AG08395 (cell line): ENCODE measurements around the gene SLC32A1.

Source experiments
- DNase-seq: peaks from one replicate; pipeline ENCODE4 v3.0.0; 2012; ENCODE audit warnings: mixed read lengths, low spot score

SLC32A1 gene, protein sequence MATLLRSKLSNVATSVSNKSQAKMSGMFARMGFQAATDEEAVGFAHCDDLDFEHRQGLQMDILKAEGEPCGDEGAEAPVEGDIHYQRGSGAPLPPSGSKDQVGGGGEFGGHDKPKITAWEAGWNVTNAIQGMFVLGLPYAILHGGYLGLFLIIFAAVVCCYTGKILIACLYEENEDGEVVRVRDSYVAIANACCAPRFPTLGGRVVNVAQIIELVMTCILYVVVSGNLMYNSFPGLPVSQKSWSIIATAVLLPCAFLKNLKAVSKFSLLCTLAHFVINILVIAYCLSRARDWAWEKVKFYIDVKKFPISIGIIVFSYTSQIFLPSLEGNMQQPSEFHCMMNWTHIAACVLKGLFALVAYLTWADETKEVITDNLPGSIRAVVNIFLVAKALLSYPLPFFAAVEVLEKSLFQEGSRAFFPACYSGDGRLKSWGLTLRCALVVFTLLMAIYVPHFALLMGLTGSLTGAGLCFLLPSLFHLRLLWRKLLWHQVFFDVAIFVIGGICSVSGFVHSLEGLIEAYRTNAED

DNA sequence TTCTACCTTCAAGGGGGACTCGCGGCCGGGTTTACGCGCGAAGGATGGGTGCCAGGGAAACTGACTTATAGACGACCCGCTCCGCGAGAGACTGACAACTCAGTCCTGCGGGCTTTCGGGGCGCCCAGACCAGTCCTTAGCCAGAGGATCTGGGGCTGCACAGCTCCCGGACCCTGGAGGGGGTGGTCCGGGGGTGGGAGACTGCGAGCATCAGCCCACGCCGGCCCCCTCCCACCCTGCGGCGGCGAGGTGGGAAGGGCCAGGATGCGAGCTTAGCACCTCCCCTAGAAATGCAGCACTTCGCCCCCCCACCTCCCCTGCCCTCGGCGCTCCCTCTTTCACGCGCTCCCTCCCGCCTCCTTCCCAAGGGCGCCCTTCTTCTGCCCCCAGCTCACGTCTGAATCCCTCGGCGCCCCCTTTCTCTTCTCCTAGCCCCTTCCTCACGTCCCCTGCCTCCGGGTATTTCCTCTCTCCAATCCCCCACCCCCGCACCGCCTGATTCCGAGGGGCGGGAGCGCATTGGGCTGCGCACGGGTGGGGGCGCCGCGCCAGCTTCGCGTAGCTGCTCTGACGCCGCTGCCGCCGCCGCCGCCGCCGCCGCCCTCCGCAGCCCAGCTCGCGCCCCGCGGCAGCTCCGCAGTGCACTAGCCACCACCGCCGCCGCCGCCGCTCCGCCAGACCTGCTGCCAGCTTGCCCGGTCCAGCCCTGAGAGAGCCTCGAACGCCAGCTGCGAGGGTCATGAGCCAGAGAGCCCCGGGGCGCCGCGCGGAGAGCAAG, at the start of gene SLC32A1:
TSS of gene SLC32A1 (plus strand) at position 639 of the 778 bp plus-strand sequence. CDS start 239 bp downstream, outside the sequence.
- DNase-seq = no peak

DNA sequence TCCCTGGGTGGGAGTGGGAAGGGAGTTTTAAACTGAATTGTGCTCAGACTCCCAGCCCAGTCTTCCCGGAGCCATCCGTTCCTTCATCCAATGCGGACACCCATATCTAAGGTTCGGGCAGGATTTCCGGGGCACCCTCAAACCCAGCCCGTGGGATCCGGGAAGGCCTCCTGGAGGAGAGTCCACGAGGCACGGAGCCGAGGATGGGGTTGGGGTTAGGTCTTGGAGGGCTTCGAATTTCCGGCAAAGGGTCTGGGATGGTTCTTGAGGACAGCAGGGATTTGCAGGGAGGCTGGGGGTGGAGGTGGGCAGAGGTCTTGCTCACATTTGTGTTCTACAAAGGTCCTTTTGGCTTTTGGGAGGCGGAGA, 49.5 kb upstream of the SLC32A1 start:
- DNase-seq = no peak

DNA sequence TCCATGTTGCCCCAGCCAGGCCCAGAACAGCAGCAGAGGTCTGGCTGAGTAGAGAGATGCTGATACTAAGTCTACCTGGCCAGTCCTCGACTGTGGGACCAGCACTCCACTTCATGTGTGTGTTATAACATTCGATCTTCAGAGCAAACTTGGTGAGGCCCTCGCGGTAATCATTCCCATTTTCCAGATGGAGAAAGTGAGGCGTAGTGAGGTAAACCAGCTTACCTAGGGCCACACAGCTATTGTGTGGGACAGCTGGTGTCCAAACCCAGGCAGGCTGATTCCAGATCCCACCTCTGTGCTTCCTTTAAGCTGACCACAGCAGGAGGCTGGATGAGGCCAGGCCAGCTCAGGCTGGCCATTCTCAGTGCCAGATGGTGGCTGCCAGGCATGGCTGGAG, 47.7 kb upstream of the SLC32A1 start:
- no peak for DNase-seq

DNA sequence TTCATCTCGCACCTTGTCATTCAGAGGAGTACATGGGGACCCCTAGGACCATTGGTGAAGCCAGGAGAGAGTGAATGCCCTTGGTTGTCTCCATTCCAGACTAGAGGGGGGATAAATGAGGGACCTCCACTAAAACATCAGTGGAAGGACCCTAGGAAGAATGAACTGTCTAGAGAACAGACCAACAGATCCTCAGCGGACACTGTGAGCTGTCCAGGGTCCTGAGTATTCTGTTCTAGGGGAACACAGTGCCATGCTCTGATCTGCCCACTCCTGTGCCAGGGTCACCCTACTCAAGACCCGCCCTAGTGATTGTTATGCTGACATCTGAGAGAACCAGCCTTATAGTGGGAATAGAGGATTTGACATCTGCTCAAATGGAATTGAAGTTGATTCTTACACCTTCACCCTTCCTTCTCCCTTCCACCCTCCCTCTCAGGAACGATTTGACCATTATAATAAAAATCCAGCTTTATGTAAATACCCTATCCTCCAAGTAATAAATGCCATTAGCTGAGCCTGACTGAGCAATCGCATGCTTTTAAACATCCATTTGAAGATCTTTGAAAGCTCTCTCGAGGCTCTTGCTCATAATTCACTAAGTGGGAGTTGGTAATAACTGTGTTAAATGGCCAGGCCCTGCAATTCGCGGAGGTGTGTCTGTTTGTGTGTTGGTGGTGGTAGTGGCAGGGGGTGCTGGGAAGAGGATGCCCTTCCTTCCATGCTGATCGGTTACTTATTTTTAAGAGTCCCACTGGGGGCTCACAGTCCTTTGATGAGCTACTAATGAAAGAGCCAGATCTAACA, 43.6 kb upstream of the SLC32A1 start:
- DNase-seq = peak; percentile 42

DNA sequence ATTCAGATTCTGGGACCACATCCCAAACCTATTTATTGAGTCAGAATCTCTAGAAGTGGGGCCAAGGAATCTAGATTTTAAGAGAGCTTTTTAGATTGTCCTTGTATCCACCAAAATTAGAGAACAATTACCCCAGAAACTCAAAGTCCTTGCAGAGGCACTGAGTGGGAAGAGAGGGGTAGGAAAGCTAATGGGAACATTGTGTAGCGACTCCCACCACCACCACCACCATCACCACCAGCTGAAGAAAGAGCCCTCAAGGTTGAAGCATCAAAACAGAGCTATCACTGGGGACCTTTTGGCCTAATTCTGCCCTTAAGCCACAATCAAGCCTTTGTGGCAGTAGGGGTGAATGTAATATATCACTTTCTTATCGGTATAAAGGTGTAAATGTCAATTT, 39.0 kb upstream of the SLC32A1 start:
- no peak for DNase-seq

DNA sequence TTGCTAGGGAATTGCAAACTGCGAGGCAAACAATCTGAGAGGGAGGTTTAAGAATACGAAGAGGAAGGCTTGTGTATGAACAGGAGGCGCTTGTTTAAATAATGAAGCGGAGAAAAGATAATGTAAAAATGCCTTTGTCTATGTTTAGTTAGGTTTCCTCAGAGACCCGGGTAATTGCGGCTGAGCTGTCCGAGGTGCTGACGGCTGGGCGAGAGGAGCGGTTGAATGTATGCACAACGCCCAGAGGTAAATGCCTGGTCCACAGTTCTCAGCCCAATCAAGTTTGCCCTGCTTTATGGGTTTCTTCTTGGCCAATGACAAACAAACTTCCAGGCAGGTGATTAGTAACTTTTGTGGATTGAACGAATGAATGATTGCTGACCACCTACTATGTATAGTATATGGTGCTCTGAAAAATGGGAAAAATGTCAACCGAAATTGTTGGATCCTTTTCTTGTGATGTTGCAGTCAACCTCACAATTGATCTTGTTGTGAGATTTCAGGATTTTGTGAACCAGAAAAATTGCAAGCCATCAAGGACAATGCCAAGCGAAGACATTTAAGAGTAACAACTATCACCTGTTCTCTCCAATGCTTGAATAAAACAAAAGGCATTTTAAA, 38.3 kb upstream of the SLC32A1 start:
- peak; percentile 65 for DNase-seq

DNA sequence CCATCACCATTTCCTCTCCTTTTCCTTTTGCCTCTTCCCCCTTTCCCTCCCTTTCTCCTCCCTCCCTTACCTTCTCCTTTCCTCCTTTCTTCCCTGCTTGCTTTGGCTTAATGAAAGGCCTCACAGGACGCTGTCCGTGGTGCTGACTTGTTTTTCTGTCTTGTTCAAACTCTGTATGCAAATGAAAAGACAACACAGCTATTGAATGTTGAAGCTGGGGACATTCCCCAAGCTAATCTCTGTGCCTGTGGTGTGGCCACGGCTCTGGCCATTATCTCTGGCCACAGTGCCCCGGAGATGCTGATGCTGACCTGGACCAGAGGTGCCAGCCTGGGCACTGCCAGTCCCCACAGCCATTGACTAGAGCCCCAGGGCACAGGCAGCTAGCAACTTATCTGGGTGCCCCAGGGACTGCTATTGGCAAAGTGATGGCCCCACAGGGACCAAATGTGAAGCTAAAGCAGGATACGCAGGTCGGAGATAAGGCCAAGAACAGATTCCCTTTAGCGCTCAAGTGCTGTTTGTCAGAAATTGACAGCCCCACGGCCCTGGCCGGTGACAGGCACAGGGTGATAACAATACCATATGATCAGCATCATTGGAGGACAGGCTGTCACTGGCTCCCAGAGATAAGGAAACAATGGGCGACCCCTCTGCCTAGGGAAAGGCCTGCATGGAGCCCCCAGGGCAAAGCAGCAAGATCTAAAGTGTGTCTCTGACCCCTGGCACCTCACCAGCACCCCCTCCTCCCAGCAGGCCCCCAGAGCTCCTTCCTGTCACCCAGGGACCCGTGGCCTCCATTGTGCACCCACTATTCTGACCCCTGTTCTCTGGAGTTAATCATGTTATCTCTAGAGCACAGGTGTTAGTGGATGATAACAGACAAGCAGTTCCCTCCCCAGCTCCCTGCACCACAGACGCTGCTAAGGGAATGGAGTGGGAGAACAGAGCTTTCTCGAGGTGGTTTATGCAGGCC, 31.6 kb upstream of the SLC32A1 start:
- peak; percentile 45 for DNase-seq

DNA sequence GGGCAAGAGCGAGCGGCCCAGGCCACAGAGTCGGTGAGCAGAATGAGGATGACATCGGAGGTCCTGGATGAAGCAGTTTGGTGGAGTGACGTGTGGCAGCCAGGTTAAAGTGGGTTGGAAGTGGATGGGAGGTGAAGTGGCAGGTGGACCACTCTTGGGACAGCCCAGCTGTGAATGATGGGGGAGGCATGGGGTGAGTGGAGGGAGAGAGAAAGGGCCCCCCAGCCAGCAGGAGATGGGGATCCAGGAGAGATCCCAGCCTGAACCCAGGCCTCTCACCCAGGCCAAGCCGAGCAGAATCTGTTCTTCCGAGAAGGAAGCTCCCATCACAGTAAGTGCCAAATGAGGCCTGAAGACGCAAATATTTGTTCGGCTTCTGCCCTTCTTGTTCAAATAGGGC, 27.0 kb upstream of the SLC32A1 start:
- no peak for DNase-seq

DNA sequence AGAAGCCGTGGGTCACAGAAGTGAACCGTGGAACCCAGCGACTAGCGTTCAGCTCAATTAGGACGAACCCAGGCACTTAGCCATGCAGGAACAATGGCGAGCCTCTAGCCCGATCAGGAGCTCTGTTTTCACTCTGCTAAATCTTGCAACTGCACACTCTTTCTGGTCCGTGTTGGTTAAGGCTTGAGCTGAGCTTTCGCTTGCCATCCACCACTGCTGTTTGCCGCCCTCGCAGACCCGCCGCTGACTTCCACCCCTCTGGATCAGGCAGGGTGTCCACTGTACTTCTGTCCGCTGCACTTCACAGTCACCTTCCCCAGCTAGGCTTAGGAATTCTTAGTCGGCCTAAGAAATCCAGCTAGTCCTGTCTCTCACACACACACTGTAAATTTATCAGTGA, 25.7 kb upstream of the SLC32A1 start:
- DNase-seq = no peak

DNA sequence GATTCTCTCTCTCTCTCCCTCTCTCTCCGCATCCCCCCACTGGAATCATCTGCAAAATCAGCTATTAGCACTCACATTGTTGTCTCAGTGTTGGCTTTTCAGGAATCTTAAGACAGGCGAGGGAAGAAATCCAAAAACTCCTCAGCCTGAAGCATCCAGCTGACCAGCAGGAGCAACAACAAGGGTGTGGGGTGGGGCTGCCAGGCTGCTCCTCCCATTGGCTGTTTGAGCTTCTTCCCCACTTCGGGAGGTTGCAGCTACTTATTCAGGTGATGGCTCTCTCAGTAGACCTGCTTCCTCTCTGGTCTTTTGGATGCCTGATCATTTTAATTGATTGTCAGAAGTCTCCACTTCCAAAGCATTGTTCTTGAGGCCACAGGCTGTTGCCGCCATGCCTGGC, 24.1 kb upstream of the SLC32A1 start:
- DNase-seq = no peak

DNA sequence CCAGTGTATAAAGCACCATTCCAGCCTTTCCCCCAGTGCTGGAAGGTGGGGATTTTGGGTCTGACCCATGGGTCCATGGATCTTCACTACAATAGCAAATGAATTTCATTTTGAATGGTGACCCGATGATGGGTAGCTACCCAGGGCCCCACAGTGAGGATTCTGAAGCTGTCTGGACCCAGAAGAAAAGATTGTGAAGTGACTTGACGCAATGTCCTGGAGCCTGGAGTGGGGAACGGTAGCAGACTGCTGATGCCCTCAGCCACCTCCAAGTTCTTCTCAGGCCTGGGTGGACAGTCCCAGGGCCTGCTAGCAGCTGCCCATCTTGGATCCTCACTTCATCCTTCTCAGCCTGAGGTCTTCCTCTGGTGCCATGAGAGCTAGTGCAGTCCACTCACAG, 23.4 kb upstream of the SLC32A1 start:
- no peak for DNase-seq

DNA sequence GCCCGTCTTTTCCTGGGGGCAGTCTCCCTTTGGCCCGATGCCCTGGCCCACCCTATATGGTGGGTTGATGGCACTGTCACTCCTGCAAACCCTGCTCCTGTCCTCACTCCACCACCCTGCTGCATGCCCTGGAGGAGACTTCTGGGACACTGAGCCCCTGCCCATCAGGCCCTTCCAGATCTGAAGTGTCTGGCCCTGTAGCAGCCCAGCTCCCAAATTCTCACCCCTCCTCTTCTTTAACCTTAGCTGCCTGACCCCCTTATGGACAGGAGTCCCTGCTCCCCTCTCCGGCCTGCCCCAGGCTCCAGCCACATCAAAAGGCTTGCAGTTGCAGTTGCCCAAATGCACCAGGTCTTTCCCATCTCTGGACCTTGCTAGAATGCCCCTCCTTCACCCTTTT, 20.8 kb upstream of the SLC32A1 start:
- no peak for DNase-seq

DNA sequence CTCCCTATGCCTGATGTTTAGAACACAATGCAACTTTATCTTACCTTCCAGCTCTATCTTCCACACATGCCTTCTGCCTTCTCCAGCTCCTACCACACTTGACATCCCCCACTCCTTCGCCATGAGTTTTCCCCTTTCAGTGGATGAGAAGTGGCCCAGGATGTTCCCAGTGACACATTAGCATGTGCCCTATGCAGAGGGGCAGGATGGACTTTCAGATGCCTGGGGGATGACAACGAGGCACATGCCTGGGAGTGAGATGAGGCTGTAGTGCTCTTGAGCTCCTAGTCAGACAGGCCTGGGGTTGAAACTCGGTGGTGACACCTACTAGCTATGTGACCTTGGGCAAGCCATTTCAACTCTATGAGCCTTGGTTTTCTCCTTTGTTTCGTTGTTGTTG, 20.1 kb upstream of the SLC32A1 start:
- no peak for DNase-seq

DNA sequence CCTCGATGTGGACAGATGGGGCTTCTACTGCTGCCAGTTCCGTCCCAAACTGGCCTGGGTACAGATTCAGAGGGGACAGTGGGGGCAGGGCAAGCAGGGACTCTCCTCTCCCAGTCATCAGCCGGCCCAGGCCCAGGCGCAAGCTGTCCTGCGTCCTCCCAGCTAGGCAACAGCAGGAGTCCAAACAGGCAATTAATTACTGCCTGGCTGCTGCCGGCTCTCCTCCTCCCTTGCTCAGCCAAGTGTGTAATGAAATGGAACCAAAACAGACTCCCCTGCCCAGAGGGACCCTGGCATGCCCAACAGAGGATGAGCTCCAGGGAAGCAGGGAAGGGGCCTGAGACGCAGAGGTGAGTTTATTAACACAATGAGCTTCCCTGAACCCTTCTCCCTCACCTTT, 17.8 kb upstream of the SLC32A1 start:
- no peak for DNase-seq

DNA sequence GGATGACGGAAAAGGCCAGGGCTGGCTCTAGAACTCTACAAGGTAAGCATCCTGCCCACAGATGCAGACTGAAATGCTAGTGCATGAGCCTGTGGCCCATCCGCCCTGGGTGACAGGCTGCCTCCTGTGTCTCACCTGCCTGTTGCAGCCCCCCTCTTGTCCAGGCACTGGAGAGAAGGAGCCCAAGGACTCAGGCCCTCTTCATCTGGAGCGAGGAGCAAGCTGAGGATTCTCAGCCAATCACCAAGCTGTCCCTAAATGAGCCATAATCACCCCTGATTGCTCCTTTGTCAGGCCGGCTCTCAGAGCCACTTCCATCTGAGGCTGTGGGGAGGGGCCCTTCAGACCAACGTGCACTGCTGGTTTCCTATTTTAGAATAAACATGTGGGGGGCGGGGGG, 10.0 kb upstream of the SLC32A1 start:
- no peak for DNase-seq

DNA sequence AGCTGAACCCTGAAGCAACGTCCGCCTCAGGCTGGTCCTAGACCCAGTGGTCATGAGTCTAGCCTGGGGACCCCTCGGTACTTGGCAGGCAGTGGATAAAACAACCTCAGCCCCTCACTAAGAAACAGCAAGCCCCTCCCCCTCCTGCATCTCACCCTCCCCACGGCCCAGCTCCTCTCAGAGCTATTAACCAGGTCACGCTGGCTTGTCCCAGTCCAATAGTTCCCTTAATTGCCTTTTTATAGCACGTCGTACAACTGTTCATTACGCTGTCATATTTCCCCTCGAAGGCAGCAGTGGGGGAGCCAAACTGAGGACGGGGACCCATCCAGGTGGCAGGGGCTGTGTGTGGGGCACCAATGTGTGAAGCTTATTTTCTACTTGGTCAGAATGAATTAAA, 8.6 kb upstream of the SLC32A1 start:
- no peak for DNase-seq

DNA sequence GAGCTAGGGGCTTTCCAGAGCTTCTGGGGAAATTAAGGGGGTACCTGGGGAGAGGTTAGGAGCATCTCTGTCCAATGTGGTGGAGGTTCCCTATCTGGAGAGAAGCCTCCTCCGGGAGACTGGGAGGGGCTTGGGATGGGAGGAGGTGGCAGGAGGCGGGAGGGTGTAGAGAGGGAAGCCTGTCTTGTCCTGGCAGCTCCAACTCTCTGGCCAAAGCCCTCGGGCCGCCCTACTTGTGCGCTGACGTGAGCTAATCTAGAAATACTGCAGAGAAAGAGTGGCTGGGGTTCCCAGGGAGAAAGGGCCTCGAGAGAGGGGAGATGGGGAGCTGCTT, 1.6 kb upstream of the SLC32A1 start:
- no peak for DNase-seq

DNA sequence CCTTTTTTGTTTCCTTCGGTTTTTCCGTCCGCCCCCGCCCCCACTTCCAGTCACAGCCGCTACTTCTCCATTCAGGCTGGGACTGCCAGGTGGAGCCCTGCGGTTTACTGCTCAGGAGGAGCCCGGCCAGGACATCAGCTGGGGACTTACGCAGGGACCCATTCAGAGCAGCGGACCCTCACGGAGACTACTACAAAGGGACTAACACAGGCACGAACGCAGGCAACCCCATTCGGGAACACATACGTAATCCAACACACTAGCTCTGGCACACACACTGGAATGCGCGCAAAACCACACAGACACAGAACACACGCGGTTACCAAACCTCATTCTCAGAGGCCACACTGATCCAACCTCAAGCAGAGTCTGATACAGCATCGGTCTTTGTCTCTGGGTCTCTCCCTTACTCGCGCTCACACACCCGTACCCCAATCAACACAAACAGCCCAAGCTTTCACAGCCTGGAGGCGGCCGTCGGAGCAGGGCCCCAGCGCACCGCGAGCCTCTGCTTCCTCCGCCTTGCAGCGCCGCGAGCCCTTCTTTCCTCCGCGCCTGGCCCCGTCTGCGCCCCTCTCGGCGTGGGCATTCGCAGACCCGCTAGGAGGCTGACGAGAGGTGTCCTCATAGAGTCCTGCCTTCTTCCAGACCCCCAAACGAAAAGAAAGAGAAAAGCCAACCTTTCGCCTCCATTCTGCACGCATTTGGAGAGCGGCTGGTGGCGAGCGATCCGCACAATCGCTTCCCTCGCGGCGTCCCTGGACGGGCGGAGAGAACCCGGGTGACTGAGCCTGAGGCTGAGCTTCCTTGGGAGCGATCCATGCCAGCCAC, 1.1 kb upstream of the SLC32A1 start:
- DNase-seq = no peak

DNA sequence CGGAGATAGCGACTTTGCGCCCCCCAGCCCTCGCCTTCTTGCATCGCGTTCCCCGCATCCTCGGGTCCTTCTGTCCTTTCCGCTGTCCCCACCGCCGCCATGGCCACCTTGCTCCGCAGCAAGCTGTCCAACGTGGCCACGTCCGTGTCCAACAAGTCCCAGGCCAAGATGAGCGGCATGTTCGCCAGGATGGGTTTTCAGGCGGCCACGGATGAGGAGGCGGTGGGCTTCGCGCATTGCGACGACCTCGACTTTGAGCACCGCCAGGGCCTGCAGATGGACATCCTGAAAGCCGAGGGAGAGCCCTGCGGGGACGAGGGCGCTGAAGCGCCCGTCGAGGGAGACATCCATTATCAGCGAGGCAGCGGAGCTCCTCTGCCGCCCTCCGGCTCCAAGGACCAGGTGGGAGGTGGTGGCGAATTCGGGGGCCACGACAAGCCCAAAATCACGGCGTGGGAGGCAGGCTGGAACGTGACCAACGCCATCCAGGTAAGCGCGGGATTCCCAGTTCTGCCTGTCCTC, 401 bp downstream of the SLC32A1 start:
- no peak for DNase-seq
